Neural cell (in vitro differentiated cells): Measurements from ENCODE around the gene PLA2G2E.

Experiments used
- CTCF ChIP-seq: fragments of 450-650 bp; IDR thresholded peaks from 2 replicates; pipeline ENCODE4 v1.5.1; 2014; ENCODE audit warnings: antibody characterized with exemption, mild to moderate bottlenecking, moderate library complexity; ENCODE audit not compliant: poor library complexity, severe bottlenecking
- EZH2 ChIP-seq: fragments of 200-600, 300-800 bp; shearing (Covaris generic), sonication (generic); IDR thresholded peaks from 2 replicates; pipeline ENCODE4 v1.6.1; 2014; ENCODE audit warnings: antibody characterized with exemption, low read length, borderline replicate concordance, mild to moderate bottlenecking; ENCODE audit not compliant: insufficient read depth, poor library complexity, severe bottlenecking
- POLR2AphosphoS5 ChIP-seq: IDR thresholded peaks from 2 replicates; pipeline ENCODE4 v1.6.1; 2012
- TAF1 ChIP-seq: IDR thresholded peaks from 2 replicates; pipeline ENCODE4 v1.6.1; 2012; ENCODE audit warnings: low read depth

GRCh38 chr1:19885821-19886220, 37.6 kb downstream of the PLA2G2E start:
- TF ChIP-seq POLR2AphosphoS5 (no peak), CTCF (no peak), EZH2 (no peak), TAF1 (no peak)
